ENCODE data around the gene BICD2. TPM values are rescaled to one million over a fixed set of nuclear protein-coding genes. Genes with fewer than 3 reads are reported as not detected.

Gene BICD2
- total and polyA plus RNA-seq, 4 donors, result 13.8 to 33.2 (median 26.4) TPM

DNA sequence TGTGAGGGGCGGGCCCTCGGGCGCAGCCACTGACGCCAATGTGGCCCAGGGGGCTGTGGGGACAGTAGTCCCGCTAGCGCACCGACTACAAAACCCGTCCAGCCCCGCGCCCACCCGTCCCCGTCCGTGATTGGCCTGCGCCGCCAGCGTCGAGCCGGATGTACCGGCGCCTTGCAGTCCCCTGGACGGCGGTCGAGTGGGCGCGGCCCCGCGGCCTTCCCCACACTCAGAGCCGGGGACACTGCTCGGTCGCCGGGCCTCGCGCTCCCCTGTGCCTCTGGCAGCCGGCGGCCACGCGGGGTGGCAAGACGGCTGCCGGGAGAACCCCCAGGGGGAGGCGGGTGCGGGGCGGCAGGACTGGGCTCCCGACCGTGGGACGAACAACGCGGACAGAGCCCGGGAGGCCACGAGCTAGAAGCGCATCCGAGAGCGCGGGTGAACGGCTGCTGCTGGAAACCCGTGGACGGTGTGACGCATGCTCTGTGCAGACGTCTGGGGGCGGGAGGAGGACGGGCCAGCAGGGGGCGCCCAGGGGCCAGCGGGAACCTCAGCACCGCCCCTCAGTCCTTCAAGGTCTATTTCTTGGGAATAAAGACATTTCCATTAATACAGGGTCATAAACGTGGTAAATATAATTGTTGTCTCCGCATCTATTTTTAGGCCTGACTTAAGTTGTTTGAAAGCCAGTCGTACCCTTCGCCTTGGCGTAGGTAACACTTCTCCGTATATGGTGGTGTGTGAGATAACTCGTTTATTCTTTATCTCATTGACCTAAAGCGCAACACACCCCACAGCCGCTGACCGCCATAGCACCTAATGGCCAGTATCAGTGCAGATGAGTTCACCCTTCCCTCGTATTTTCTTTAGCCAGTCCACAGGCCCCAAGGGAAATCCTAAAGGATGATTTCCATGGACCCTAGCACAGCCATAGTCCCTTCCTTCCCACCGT lies 629 bp upstream of the BICD2 start:
- ATAC-seq (ENCODE audit: insufficient read depth, low FRiP score), result peak; percentile 85
- no peaks in the 10 kb centered on the region for H3K9me3 ChIP-seq (ENCODE audit: control insufficient read depth in 4 of 4, insufficient read depth in 3 of 4, low read length in 3 of 4)
- H3K4me1 ChIP-seq (ENCODE audit: control insufficient read depth in 5 of 5, insufficient read depth in 5 of 5, low read length in 5 of 5), result peaks cover 4 to 23% (median 18%) of the 10 kb centered on the region in 5 donors
- no peaks in the 10 kb centered on the region for H3K27me3 ChIP-seq (ENCODE audit: control insufficient read depth in 3 of 3, insufficient read depth in 3 of 3, low read length in 2 of 3)
- H3K4me3 ChIP-seq, result peak overlapping the region; percentile 69
- H3K9ac ChIP-seq (ENCODE audit: insufficient read depth in 1 of 2, low read length in 2 of 2), result peak overlapping the region; percentile 83 to 88
- no peaks in the 10 kb centered on the region for H3K36me3 ChIP-seq (ENCODE audit: control insufficient read depth in 4 of 4, insufficient read depth in 4 of 4, low read length in 4 of 4)
- TF ChIP-seq, protein P1, sequence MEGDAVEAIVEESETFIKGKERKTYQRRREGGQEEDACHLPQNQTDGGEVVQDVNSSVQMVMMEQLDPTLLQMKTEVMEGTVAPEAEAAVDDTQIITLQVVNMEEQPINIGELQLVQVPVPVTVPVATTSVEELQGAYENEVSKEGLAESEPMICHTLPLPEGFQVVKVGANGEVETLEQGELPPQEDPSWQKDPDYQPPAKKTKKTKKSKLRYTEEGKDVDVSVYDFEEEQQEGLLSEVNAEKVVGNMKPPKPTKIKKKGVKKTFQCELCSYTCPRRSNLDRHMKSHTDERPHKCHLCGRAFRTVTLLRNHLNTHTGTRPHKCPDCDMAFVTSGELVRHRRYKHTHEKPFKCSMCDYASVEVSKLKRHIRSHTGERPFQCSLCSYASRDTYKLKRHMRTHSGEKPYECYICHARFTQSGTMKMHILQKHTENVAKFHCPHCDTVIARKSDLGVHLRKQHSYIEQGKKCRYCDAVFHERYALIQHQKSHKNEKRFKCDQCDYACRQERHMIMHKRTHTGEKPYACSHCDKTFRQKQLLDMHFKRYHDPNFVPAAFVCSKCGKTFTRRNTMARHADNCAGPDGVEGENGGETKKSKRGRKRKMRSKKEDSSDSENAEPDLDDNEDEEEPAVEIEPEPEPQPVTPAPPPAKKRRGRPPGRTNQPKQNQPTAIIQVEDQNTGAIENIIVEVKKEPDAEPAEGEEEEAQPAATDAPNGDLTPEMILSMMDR (IDR thresholded peaks at IDR 0.05; ENCODE audit: control extremely low read depth, extremely low read depth), result peak; percentile 83
- peak overlapping the region; percentile 99 to 100 for H3K27ac ChIP-seq (ENCODE audit: low read depth in 1 of 2, low read length in 1 of 2)
- DNase-seq, result peak; percentile 99
- WGBS, 2 donors, result 1% methylated on average over 66 to 75 of the region's 75 CpGs

DNA sequence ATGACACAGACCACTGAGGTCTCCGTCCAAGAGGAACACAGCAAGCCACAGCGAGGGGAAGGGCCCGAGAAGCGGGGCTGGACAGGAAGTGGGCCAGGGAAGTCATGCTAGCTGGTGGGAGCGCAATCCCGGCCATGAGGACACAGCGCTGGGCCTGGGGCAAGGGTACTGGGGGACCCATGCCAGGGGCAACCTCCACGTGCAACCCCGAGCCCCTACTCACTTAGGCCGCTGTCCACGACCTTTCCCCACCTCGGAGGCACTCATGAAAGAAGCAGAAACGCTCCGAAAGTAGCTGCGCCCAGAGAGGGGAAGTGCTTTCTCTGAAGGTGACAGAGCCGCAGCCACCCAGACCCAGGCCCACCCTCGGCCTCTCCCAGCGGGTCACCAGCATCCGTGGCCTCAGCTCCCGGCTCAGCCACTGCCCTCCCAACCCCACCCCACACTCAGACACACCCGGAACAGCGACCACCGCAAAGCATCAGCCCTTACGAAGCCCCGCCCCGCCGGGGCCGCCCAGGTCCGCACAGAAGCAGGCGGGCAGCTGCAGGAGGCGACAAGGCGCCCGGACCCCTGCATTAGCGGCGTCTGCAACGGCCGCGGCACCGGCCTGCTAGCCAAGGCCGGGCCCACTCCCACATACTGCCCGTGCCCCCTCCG lies 782 bp downstream of the BICD2 start:
- peak overlapping the region; percentile 71 to 88 for H3K27ac ChIP-seq (ENCODE audit: low read depth in 1 of 2, low read length in 1 of 2)
- peaks cover 4 to 24% (median 19%) of the 10 kb centered on the region in 5 donors for H3K4me1 ChIP-seq (ENCODE audit: control insufficient read depth in 5 of 5, insufficient read depth in 5 of 5, low read length in 5 of 5)
- no peaks in the 10 kb centered on the region for H3K36me3 ChIP-seq (ENCODE audit: control insufficient read depth in 4 of 4, insufficient read depth in 4 of 4, low read length in 4 of 4)
- WGBS, 2 donors, result 0 to 1% methylated on average over 35 to 42 of the region's 42 CpGs
- TF ChIP-seq, protein P1 (IDR thresholded peaks at IDR 0.05; ENCODE audit: control extremely low read depth, extremely low read depth), result no peak
- H3K9ac ChIP-seq (ENCODE audit: insufficient read depth in 1 of 2, low read length in 2 of 2), result peak overlapping the region; percentile 8 to 25
- ATAC-seq (ENCODE audit: insufficient read depth, low FRiP score) (no peak), DNase-seq (peak in 2 of 3 donors; percentile 39 to 45)
- H3K27me3 ChIP-seq (ENCODE audit: control insufficient read depth in 3 of 3, insufficient read depth in 3 of 3, low read length in 2 of 3), result no peaks in the 10 kb centered on the region
- H3K4me3 ChIP-seq, result peak overlapping the region; percentile 79
- H3K9me3 ChIP-seq (ENCODE audit: control insufficient read depth in 4 of 4, insufficient read depth in 3 of 4, low read length in 3 of 4), result no peaks in the 10 kb centered on the region

DNA sequence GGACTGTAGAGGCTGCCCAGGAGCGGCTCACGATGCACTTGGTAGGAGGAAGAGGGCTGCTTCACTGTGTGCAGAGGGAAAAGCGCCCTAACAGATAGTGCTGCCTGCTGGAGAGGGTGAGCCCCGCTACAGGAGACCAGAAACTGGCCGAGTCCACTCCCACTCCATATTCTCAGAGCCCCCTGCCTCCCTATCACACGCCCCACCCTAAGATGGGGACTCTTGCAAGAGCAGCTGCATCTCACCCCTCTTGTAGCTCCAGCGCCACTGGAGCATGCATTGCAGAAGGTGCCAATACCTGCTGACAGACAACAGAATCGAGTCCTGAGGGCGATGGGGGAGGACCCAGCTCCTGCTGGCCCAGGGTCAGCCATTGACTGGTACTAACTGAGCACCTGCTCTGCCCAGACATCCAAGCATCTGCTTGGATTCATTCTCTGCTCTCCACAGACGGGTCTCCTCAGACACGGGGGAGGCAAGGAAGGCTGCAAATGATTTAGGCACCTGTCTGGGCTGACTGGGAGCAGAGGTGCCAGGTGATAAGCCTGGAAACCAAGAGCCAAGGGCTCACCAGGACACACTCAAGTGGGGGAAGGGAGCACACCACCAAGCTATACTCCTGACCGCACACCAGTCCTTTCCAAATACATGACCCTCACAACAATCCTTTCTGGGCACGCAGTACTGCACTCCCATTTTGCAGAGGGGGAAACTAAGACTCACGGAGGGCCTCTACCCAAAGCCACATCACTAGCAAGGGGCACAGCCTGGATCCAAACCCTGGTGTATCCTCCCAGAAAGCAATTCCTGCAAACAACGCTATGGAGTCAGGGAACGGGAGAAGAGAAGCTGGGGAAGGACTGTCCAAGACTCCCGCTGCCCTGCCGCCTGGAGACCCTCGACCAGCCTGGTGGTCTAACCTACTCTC lies 1.6 kb downstream of the BICD2 start:
- no peak for DNase-seq
- Histone ChIP-seq H3K4me3 (peak overlapping the region; percentile 79), H3K4me1 (ENCODE audit: control insufficient read depth in 5 of 5, insufficient read depth in 5 of 5, low read length in 5 of 5) (peaks cover 4 to 24% (median 16%) of the 10 kb centered on the region in 5 donors), H3K27ac (ENCODE audit: low read depth in 1 of 2, low read length in 1 of 2) (peak overlapping the region in 1 of 2 donors; percentile 88), H3K27me3 (ENCODE audit: control insufficient read depth in 3 of 3, insufficient read depth in 3 of 3, low read length in 2 of 3) (no peaks in the 10 kb centered on the region), H3K36me3 (ENCODE audit: control insufficient read depth in 4 of 4, insufficient read depth in 4 of 4, low read length in 4 of 4) (no peaks in the 10 kb centered on the region), H3K9me3 (ENCODE audit: control insufficient read depth in 4 of 4, insufficient read depth in 3 of 4, low read length in 3 of 4) (no peaks in the 10 kb centered on the region), H3K9ac (ENCODE audit: insufficient read depth in 1 of 2, low read length in 2 of 2) (peak overlapping the region; percentile 8 to 25)
- WGBS, 2 donors, result 48 to 55% methylated on average over 17 to 19 of the region's 19 CpGs
- no peak for ATAC-seq (ENCODE audit: insufficient read depth, low FRiP score)
- TF ChIP-seq, protein P1 (IDR thresholded peaks at IDR 0.05; ENCODE audit: control extremely low read depth, extremely low read depth), result no peak
